Measurements from ENCODE around the gene KIF16B.
"Not testable (repeated sequence)": the region's sequence is repeated elsewhere in the genome, so short reads cannot be mapped to it uniquely, and the experiment has no call there.

KIF16B gene

GRCh38 chr20:16446246-16446645 lies 127.0 kb downstream of the KIF16B start:
- H3K27ac ChIP-seq (ENCODE audit: low read depth, low read length), result no peak overlapping the region

GRCh38 chr20:16445482-16445881 lies 127.8 kb downstream of the KIF16B start:
- no peaks in the 10 kb centered on the region for H3K9me3 ChIP-seq (ENCODE audit: control insufficient read depth, insufficient read depth, low read length)
- no peak overlapping the region for H3K9ac ChIP-seq (ENCODE audit: low read depth, low read length)
- no peaks in the 10 kb centered on the region for H3K36me3 ChIP-seq (ENCODE audit: control insufficient read depth, insufficient read depth, low read length)

More at GRCh38 chr20:16446246-16446645, 127.0 kb downstream of the KIF16B start:
- Histone ChIP-seq H3K4me1 (ENCODE audit: control insufficient read depth, insufficient read depth, low read length) (no peaks in the 10 kb centered on the region), H3K4me3 (ENCODE audit: low read depth, low read length) (no peak overlapping the region), H3K9ac (ENCODE audit: low read depth, low read length) (no peak overlapping the region), H3K27me3 (ENCODE audit: control insufficient read depth, insufficient read depth, low read length) (no peaks in the 10 kb centered on the region), H3K9me3 (ENCODE audit: control insufficient read depth, insufficient read depth, low read length) (no peaks in the 10 kb centered on the region), H3K36me3 (ENCODE audit: control insufficient read depth, insufficient read depth, low read length) (no peaks in the 10 kb centered on the region)

DNA sequence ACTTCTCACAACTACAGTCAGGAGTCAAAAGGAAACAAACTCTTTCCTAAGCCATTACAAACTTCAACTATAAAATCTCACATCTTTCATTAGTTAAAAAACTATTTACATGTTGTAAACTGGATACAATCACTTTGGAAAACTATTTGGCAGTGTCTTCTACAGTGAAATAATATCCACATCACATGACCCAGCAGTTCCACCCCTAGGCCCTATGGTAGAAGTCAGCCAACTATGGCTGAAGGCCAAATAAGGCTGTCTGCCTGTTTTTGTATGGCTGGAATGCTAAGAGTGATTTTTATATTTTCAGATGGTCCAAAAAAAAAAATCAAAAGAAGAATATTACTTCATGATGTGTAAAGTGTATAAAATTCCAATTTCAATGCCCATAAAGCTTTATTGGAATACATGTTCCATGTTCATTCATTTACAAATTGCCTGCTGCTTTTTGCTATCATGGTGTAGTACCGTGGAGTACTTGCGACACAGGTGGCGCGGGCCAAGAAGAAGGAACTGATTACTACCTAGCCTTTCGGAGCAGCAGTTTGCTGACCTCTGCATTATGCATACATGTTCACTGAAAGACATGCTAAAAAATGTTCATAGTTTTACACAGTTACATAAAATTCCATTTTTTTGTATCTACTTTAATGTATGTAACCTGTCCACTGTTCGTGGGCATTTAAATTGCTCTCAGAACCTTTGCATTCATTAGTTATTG lies 129.0 kb downstream of the KIF16B start:
- H3K27ac ChIP-seq (ENCODE audit: low read depth, low read length), result no peak overlapping the region
- no peak overlapping the region for H3K9ac ChIP-seq (ENCODE audit: low read depth, low read length)
- H3K4me3 ChIP-seq (ENCODE audit: low read depth, low read length), result no peak overlapping the region
- no peaks in the 10 kb centered on the region for H3K27me3 ChIP-seq (ENCODE audit: control insufficient read depth, insufficient read depth, low read length)
- H3K36me3 ChIP-seq (ENCODE audit: control insufficient read depth, insufficient read depth, low read length), result no peaks in the 10 kb centered on the region
- peaks cover 3% of the 10 kb centered on the region for H3K9me3 ChIP-seq (ENCODE audit: control insufficient read depth, insufficient read depth, low read length)
- no peaks in the 10 kb centered on the region for H3K4me1 ChIP-seq (ENCODE audit: control insufficient read depth, insufficient read depth, low read length)

More at GRCh38 chr20:16445482-16445881, 127.8 kb downstream of the KIF16B start:
- no peak overlapping the region for H3K27ac ChIP-seq (ENCODE audit: low read depth, low read length)
- no peak overlapping the region for H3K4me3 ChIP-seq (ENCODE audit: low read depth, low read length)
- no peaks in the 10 kb centered on the region for H3K27me3 ChIP-seq (ENCODE audit: control insufficient read depth, insufficient read depth, low read length)
- no peaks in the 10 kb centered on the region for H3K4me1 ChIP-seq (ENCODE audit: control insufficient read depth, insufficient read depth, low read length)

DNA sequence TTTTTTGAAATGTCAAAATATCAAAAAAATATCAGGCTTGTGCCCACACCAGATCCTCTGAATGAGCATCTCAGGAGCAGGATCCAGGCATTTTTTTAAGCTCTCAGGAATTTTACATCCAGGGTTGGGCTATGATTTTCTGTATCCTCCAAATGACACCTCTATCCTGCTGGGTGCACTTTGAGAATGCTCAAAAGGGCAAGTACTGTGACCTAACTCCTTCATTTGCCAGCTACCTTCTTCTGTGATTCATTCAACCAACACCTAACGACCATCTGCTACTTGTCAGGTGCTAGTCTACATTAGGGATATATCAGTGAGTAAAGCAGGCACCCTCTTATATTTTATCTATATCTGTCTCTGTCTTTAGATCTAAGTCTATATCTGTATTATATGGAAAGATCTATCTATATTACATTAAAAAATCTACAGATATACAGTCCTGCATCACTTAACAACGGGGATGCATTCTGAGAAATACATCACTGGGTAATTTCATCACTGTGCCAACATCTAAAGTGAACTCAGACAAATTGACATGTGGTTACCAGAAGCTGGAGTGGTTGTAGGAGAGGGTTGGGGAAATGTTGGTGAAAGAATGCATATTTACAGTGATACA lies 131.6 kb downstream of the KIF16B start:
- Histone ChIP-seq H3K27ac (ENCODE audit: low read depth, low read length) (no peak overlapping the region), H3K9me3 (ENCODE audit: control insufficient read depth, insufficient read depth, low read length) (peaks cover 3% of the 10 kb centered on the region), H3K4me3 (ENCODE audit: low read depth, low read length) (no peak overlapping the region), H3K9ac (ENCODE audit: low read depth, low read length) (no peak overlapping the region), H3K36me3 (ENCODE audit: control insufficient read depth, insufficient read depth, low read length) (no peaks in the 10 kb centered on the region), H3K4me1 (ENCODE audit: control insufficient read depth, insufficient read depth, low read length) (no peaks in the 10 kb centered on the region), H3K27me3 (ENCODE audit: control insufficient read depth, insufficient read depth, low read length) (no peaks in the 10 kb centered on the region)

GRCh38 chr20:16440686-16441085 lies 132.6 kb downstream of the KIF16B start:
- Histone ChIP-seq H3K4me3 (ENCODE audit: low read depth, low read length) (no peak overlapping the region), H3K9me3 (ENCODE audit: control insufficient read depth, insufficient read depth, low read length) (peaks cover 3% of the 10 kb centered on the region), H3K36me3 (ENCODE audit: control insufficient read depth, insufficient read depth, low read length) (no peaks in the 10 kb centered on the region), H3K27ac (ENCODE audit: low read depth, low read length) (no peak overlapping the region), H3K9ac (ENCODE audit: low read depth, low read length) (no peak overlapping the region), H3K4me1 (ENCODE audit: control insufficient read depth, insufficient read depth, low read length) (no peaks in the 10 kb centered on the region), H3K27me3 (ENCODE audit: control insufficient read depth, insufficient read depth, low read length) (no peaks in the 10 kb centered on the region)

DNA sequence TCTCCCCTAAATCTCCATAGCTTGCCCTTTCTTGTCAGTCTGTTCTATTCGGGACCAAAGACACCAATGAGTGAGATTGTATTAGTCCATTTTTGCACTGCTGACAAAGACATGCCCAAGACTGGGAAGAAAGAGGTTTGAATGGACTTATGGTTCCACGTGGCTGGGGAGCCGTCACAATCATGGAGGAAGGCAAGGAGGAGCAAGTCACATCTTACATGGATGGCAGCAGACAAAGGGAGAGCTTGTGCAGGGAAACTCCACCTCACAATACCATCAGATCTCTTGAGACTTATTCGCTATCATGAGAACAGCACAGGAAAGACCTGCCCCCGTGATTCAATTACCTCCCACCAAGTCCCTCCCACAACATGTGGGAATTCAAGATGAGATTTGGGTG lies 133.7 kb downstream of the KIF16B start:
- not testable (repeated sequence) for H3K27ac ChIP-seq (ENCODE audit: low read depth, low read length); H3K4me1 ChIP-seq (ENCODE audit: control insufficient read depth, insufficient read depth, low read length); H3K36me3 ChIP-seq (ENCODE audit: control insufficient read depth, insufficient read depth, low read length); H3K4me3 ChIP-seq (ENCODE audit: low read depth, low read length); H3K9ac ChIP-seq (ENCODE audit: low read depth, low read length); H3K27me3 ChIP-seq (ENCODE audit: control insufficient read depth, insufficient read depth, low read length); H3K9me3 ChIP-seq (ENCODE audit: control insufficient read depth, insufficient read depth, low read length)

DNA sequence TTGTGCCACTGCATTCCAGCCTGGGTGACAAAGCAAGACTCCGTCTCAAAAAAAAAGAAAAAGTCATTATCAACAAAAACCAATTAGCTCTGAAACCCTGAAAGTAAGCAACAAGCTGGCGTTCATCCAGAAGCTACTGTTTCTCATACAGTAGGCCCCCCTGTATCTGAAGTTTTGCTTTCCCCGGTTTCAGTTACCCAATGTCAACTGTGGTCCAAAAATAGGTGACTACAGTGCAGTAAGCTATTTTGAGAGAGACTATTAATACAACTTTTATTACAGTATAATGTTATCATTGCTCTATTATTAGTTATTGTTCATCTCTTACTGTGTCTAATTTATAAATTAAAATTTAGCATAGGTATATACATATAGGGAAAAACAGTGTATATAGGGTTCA lies 135.1 kb downstream of the KIF16B start:
- no peaks in the 10 kb centered on the region for H3K36me3 ChIP-seq (ENCODE audit: control insufficient read depth, insufficient read depth, low read length)
- no peak overlapping the region for H3K9ac ChIP-seq (ENCODE audit: low read depth, low read length)

GRCh38 chr20:16437387-16437996 lies 135.8 kb downstream of the KIF16B start:
- Histone ChIP-seq H3K27ac (ENCODE audit: low read depth, low read length) (no peak overlapping the region), H3K9me3 (ENCODE audit: control insufficient read depth, insufficient read depth, low read length) (peaks cover 3% of the 10 kb centered on the region), H3K4me1 (ENCODE audit: control insufficient read depth, insufficient read depth, low read length) (peaks cover 12% of the 10 kb centered on the region), H3K9ac (ENCODE audit: low read depth, low read length) (no peak overlapping the region), H3K36me3 (ENCODE audit: control insufficient read depth, insufficient read depth, low read length) (no peaks in the 10 kb centered on the region), H3K27me3 (ENCODE audit: control insufficient read depth, insufficient read depth, low read length) (no peaks in the 10 kb centered on the region), H3K4me3 (ENCODE audit: low read depth, low read length) (no peak overlapping the region)

More for the DNA sequence above, 135.1 kb downstream of the KIF16B start:
- H3K27me3 ChIP-seq (ENCODE audit: control insufficient read depth, insufficient read depth, low read length), result no peaks in the 10 kb centered on the region
- H3K4me3 ChIP-seq (ENCODE audit: low read depth, low read length), result no peak overlapping the region
- H3K9me3 ChIP-seq (ENCODE audit: control insufficient read depth, insufficient read depth, low read length), result peaks cover 3% of the 10 kb centered on the region
- H3K4me1 ChIP-seq (ENCODE audit: control insufficient read depth, insufficient read depth, low read length), result peaks cover 6% of the 10 kb centered on the region; the same call in 1 of the 2 replicates
- no peak overlapping the region for H3K27ac ChIP-seq (ENCODE audit: low read depth, low read length)

GRCh38 chr20:16434062-16434664 lies 139.1 kb downstream of the KIF16B start:
- Histone ChIP-seq H3K27ac (ENCODE audit: low read depth, low read length) (no peak overlapping the region), H3K4me3 (ENCODE audit: low read depth, low read length) (no peak overlapping the region), H3K4me1 (ENCODE audit: control insufficient read depth, insufficient read depth, low read length) (peaks cover 17% of the 10 kb centered on the region), H3K9me3 (ENCODE audit: control insufficient read depth, insufficient read depth, low read length) (no peaks in the 10 kb centered on the region), H3K9ac (ENCODE audit: low read depth, low read length) (no peak overlapping the region), H3K27me3 (ENCODE audit: control insufficient read depth, insufficient read depth, low read length) (no peaks in the 10 kb centered on the region), H3K36me3 (ENCODE audit: control insufficient read depth, insufficient read depth, low read length) (no peaks in the 10 kb centered on the region)

- Histone ChIP-seq H3K27ac (ENCODE audit: low read depth, low read length) (no peak overlapping the region), H3K27me3 (ENCODE audit: control insufficient read depth, insufficient read depth, low read length) (no peaks in the 10 kb centered on the region), H3K4me3 (ENCODE audit: low read depth, low read length) (no peak overlapping the region), H3K9me3 (ENCODE audit: control insufficient read depth, insufficient read depth, low read length) (no peaks in the 10 kb centered on the region), H3K4me1 (ENCODE audit: control insufficient read depth, insufficient read depth, low read length) (peaks cover 17% of the 10 kb centered on the region), H3K9ac (ENCODE audit: low read depth, low read length) (no peak overlapping the region), H3K36me3 (ENCODE audit: control insufficient read depth, insufficient read depth, low read length) (peaks cover 2% of the 10 kb centered on the region)
Measured at GRCh38 chr20:16433293-16433580, 140.0 kb downstream of the KIF16B start.
